Putamen (tissue), 1 donor: ENCODE measurements around the gene DTHD1.

Experiments
- DNase-seq: peaks from one replicate; pipeline ENCODE4 v3.0.0-alpha.2; 2016; ENCODE audit warnings: low spot score

The DTHD1 gene

DNA sequence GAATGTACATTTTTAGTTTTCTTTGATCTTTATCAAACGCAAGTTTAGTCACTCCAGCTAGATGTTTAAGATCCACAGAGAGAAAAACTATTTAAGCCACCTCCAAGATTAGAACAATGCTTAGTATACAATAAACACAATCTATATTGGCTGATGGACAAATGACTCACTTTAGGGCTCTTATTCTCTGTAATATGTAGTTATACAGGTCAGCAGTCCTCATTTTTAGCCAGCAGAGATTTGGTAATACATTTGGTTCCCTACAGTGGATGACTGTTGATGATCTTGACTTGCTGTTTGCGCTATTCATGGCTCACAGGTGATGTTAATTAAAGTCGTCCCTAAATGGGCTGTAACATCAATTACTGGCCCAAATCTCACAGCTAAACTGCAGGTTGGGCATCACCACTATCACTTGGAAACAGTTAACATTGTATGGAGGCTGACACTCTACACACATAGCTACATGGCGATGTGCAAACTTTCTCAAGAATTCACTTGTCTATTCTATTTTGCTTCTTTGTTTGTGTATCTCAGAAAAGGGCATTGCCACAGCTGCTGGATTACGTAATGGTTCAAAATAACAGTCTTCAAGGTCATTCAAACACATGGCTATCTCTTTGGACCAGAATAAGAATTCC is 11.8 kb upstream of the DTHD1 start:
- DNase-seq: no peak

DNA sequence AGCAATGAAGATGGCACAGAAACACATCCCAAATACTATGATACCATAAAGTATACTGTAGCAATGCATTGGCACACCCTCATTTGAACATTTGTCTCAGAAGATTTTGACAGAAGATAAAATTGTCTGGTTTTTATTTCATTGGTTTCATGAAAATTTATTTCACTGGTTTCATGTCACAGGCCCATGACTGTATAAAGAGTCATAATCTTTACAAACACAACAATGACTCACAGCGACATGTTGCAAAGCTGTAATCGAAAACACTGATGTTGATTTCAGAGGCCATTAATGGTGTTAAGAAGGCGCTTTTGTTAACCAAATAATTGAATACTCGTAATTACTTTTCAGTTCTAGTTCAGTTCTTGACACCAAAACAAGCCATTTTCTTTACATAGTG is 8.1 kb upstream of the DTHD1 start:
- DNase-seq: no peak

DNA sequence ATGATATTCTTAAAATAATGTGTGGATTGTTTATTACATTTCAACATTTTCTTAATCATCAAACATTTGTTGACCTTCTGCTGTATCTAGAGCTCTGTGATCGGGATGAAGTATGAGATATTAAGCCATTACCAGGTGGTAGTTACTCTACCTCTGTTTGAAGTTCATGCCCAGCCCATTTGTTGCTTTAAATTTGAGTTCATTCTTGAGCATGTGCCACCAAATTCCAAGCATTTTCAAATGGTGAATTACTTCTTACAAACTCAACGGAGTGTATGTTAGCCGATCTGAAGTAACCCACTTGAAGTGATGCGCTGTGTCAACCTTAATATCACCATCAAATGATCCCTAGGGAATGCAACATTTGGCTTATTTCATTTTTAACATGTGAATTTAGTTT is 7.3 kb upstream of the DTHD1 start:
- DNase-seq: no peak

DNA sequence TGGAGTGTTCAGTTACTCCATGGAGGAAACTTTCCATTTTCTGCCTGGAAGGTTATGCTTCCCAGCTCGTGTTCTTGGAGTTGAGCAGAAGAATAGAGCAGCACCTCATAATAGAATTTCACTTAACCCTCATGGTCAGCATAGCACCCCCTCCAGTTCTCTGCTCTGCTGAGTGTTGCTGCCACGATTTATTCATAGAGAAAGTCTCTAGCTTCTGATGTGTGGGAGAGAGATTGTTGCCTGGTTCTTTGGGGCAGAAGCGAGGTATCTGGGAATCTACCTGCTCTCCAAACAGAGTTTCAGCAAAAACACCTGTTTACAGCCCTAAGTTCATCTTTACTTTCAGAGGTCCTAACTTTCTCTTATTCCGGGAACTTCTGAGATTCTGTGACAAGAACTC is 3.9 kb upstream of the DTHD1 start:
- no peak for DNase-seq

- peak; percentile 63 for DNase-seq
Observed at GRCh38 chr4:36278789-36279188, 2.6 kb upstream of the DTHD1 start.

DNA sequence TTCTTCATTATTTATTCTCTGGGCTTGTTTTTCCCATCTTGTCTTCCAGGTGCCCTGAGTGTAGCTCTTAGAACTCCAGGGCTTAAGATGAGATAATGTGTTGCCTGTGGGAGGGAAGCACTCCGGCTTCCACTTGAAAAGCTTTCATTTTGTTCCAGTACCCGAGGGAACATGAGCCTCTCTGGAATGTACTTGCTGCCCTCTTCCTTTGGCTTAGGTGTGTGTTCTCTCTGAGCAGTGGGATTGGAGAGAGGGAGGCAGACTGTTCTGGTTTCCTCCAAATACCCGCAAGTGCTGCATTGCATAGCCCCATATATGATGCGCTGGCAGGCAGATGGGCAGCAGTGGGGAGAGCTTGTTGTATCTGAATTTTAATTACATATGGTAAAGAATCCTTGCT is 861 bp upstream of the DTHD1 start:
- no peak for DNase-seq

GRCh38 chr4:36282503-36283030 is 1.2 kb downstream of the DTHD1 start:
- no peak for DNase-seq

GRCh38 chr4:36283912-36284465 is 2.6 kb downstream of the DTHD1 start:
- DNase-seq: peak; percentile 87

- no peak for DNase-seq
Observed at GRCh38 chr4:36285784-36286480, 4.5 kb downstream of the DTHD1 start.

- DNase-seq: no peak
Observed at GRCh38 chr4:36286481-36286871, 5.1 kb downstream of the DTHD1 start.

- DNase-seq: no peak
Observed at GRCh38 chr4:36288731-36289426, 7.5 kb downstream of the DTHD1 start.

- DNase-seq: no peak
Observed at GRCh38 chr4:36290641-36291040, 9.2 kb downstream of the DTHD1 start.

GRCh38 chr4:36292556-36293188 is 11.3 kb downstream of the DTHD1 start:
- no peak for DNase-seq

DNA sequence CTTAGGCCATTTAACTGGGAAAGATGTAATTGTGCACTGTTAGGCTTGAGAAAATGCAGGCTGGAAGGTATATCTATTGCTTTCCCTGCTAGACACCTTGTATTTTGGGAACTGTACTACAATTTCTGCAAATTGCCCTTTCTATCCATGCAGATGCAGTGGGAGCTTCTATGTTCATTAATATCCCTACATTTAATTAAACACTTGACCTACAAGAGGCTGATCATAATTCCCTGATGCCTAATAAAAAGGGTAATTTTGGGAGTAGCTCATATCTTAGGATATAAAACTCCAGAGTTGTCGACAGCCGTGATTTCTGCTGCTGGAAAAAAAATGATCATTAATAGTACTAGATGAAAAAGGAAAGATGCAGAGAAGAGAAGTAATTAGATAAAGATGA is 19.7 kb downstream of the DTHD1 start:
- no peak for DNase-seq

GRCh38 chr4:36303426-36304137 is 22.2 kb downstream of the DTHD1 start:
- no peak for DNase-seq

GRCh38 chr4:36304138-36304681 is 22.8 kb downstream of the DTHD1 start:
- no peak for DNase-seq

- no peak for DNase-seq
Observed at GRCh38 chr4:36308150-36308549, 26.7 kb downstream of the DTHD1 start.

DNA sequence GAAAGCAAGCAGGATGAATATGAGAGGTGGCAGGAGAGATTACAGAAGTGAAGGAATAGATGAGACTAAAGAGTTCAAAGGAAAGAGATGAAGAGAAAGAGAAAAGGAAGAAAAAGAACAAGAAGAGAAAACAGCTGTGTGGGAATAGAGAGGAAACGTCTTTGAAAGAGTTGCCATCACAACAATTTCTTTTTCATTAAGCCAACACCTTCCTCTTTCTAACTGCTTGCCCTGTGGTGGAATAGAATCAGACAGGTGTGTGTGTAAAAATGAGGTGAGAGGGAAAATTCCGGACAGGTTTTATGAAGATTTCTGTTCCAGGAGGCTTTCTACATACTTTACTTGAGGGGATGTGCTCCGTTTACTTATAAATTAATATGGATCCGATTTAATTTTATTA is 28.8 kb downstream of the DTHD1 start:
- DNase-seq: no peak

DNA sequence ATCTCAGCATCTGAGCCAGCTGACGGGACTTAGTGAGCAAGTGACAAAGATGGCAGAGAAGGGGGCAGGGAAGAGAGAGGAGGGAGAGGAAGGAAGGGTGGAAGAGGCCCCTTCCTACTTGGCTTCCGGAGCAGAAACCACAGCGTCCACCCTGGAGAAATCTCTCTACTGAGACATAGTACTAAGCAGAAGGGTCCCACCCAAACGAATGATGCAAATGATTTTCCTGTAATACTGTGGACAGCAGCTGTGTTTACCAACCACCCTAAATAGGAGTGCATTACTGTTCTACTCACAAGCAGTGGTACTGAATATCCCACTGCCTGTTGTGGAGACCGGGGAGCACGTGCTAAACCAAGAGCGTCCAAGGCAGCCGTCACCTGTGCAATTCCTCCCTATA is 29.4 kb downstream of the DTHD1 start:
- no peak for DNase-seq

DNA sequence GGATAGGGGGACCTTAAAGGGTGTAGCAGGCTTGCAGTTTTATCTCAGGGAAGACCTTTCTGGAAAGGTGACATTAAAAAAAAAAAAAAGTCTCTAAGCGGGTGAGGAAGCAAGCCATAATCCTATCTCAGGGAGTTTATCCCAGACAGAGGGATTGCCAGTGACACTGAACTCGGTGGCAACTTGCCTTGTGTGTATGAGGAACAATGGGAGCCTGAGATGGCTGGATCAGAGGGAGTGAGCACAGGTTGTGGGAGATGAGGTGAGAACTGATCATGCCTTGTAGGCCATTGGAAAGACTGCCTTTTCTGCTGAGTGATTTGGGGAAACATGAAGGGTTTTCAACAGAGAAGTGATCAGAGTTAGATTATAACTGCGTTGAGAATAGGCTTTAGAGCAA is 31.1 kb downstream of the DTHD1 start:
- DNase-seq: no peak

GRCh38 chr4:36313301-36313700 is 31.9 kb downstream of the DTHD1 start:
- DNase-seq: no peak
